NCI-H2107 treated with DMSO at 0.1 percent for 48 hours (cell line): Measurements from ENCODE around the gene ZFR2.
"Not testable (repeated sequence)": the region's sequence is repeated elsewhere in the genome, so short reads cannot be mapped to it uniquely, and the experiment has no call there.

Experiments used
- DNase-seq: peaks from one replicate; lab custom pipeline; 2025; ENCODE audit not compliant: unreplicated experiment; lab: John Stamatoyannopoulos, UW

Gene ZFR2

GRCh38 chr19:3758297-3758696 is 110.5 kb downstream of the ZFR2 start:
- DNase-seq, result not testable (repeated sequence)

GRCh38 chr19:3757705-3758104 is 111.1 kb downstream of the ZFR2 start:
- DNase-seq, result not testable (repeated sequence)
